Measurements from ENCODE around the gene DNAJB12.

- TF ChIP-seq CTCF (optimal IDR thresholded peaks at IDR 0.05 in 1 of 3, IDR thresholded peaks at IDR 0.05 in 1 of 3, conservative IDR thresholded peaks at IDR 0.05 in 1 of 3; ENCODE audit: extremely low read depth in 1 of 3, insufficient read depth in 2 of 3, low read length in 3 of 3) (no peak), EZH2 (IDR thresholded peaks at IDR 0.05; ENCODE audit: low read length) (no peak)
These were observed 40.5 kb downstream of the DNAJB12 start for GRCh38 chr10:72314263-72314662.

Measured in keratinocyte (primary cell).